Loucy (cell line): ENCODE measurements around the gene ABCC4.

Experiments used
- H2AFZ ChIP-seq: fragments of 200-600 bp; sonication (generic); 2 replicates; pipeline ENCODE4 v1.6.0; 2016; ENCODE audit warnings: antibody characterized with exemption, mild to moderate bottlenecking, low read length, moderate library complexity
- H3F3A ChIP-seq: fragments of 200-600 bp; 2 replicates; pipeline ENCODE4 v1.6.0; 2016; ENCODE audit warnings: antibody characterized with exemption, low read depth, mild to moderate bottlenecking
- H3K27me3 ChIP-seq: fragments of 200-600 bp; sonication (generic); 2 replicates; pipeline ENCODE4 v1.6.1; 2014; ENCODE audit warnings: low read length, mild to moderate bottlenecking; ENCODE audit not compliant: insufficient read depth, poor library complexity, severe bottlenecking
- H3K36me3 ChIP-seq: fragments of 200-600 bp; sonication (generic); 2 replicates; pipeline ENCODE4 v1.6.1; 2016; ENCODE audit warnings: low read length; ENCODE audit not compliant: insufficient read depth
- H3K4me1 ChIP-seq: fragments of 200-600 bp; sonication (generic); 2 replicates; pipeline ENCODE4 v1.5.1; 2014; ENCODE audit warnings: low read length, mild to moderate bottlenecking; ENCODE audit not compliant: insufficient read depth, poor library complexity, severe bottlenecking
- H3K4me2 ChIP-seq: fragments of 200-600 bp; sonication (generic); 2 replicates; pipeline ENCODE4 v1.6.0; 2014; ENCODE audit warnings: antibody characterized with exemption, low read length, low read depth, mild to moderate bottlenecking; ENCODE audit not compliant: poor library complexity, severe bottlenecking
- H3K4me3 ChIP-seq: fragments of 200-600 bp; sonication (generic); 2 replicates; pipeline ENCODE4 v1.5.1; 2014; ENCODE audit warnings: low read length, mild to moderate bottlenecking, mixed read lengths; ENCODE audit not compliant: poor library complexity, severe bottlenecking
- H3K79me2 ChIP-seq: fragments of 200-600 bp; sonication (generic); 2 replicates; pipeline ENCODE4 v1.6.1; 2014; ENCODE audit warnings: low read length; ENCODE audit not compliant: insufficient read depth
- H3K9ac ChIP-seq: fragments of 200-600 bp; sonication (generic); 2 replicates; pipeline ENCODE4 v1.6.0; 2014; ENCODE audit warnings: mild to moderate bottlenecking, low read depth, low read length, moderate library complexity; ENCODE audit not compliant: poor library complexity, severe bottlenecking
- H3K9me2 ChIP-seq: fragments of 200-600 bp; sonication (generic); replicated peaks from 2 replicates; pipeline ENCODE4 v1.6.1; 2016; ENCODE audit warnings: low read depth, low read length, mixed read lengths
- H3K9me3 ChIP-seq: fragments of 200-600 bp; sonication (generic); 2 replicates; pipeline ENCODE4 v1.6.1; 2014; ENCODE audit warnings: mild to moderate bottlenecking, antibody characterized with exemption, low read length, low read depth; ENCODE audit not compliant: insufficient read depth
- H4K20me1 ChIP-seq: fragments of 200-600 bp; sonication (generic); 2 replicates; pipeline ENCODE4 v1.6.0; 2014; ENCODE audit warnings: antibody characterized with exemption, low read length, mild to moderate bottlenecking; ENCODE audit not compliant: insufficient read depth, poor library complexity, severe bottlenecking
- CTCF ChIP-seq: fragments of 200-600 bp; sonication (generic); conservative IDR thresholded peaks from 2 replicates; pipeline ENCODE4 v1.5.1; 2014; ENCODE audit warnings: mild to moderate bottlenecking, antibody characterized with exemption, low read length
- EZH2phosphoT487 ChIP-seq: fragments of 200-600 bp; IDR thresholded peaks from 2 replicates; pipeline ENCODE4 v1.6.1; 2018; ENCODE audit warnings: antibody characterized with exemption, mild to moderate bottlenecking, moderate library complexity, borderline replicate concordance

ABCC4 gene

GRCh38 chr13:95005300-95005699, 296.0 kb downstream of the ABCC4 start:
- Histone ChIP-seq H3K36me3 (no peaks in the 10 kb centered on the region), H3K4me3 (no peak overlapping the region), H3K27me3 (no peaks in the 10 kb centered on the region), H3K4me1 (no peaks in the 10 kb centered on the region), H3F3A (no peaks in the 10 kb centered on the region), H3K79me2 (no peaks in the 10 kb centered on the region), H2AFZ (no peak overlapping the region), H4K20me1 (no peaks in the 10 kb centered on the region), H3K9me3 (no peaks in the 10 kb centered on the region), H3K4me2 (no peak overlapping the region), H3K9me2 (no peaks in the 10 kb centered on the region), H3K9ac (no peak overlapping the region)
- TF ChIP-seq EZH2phosphoT487 (no peak), CTCF (no peak)

DNA sequence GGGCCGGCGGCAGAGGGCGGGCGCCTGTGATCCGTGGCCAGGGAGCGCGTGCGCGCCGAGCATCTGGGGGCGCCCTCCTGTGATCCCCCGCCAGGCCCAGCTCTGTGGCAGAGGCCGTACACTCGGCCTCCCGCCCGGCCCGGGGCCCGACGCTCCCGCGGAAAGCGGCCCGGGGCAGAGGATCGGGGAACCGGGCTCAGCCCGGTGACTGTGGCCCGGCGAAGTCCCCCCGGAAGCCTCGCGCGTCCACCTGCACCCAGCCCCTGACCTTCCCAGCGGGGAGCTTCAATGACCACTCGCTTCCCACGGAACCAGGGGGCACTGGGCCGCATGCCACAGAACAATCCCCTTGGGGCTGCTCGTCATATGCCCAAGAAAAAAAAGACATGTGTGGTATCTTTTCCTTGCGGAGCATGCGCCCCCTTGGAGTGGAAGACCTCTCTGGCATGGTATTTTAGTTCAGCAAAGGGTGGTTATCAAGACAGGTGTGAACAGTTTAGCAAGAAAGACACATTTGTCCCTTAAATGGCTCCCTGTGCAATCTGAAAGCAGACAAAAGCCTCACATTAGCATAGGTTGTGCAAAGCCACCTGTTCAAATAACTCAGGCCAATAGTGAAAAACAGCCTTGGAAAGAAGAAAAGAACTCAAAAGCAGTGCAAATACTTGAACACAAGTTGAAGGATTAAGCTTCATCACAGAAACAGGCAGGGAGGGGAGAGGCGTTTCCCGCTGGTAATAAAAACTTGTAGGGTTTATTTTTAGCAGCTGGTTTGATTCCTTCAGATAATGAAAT, 298.0 kb downstream of the ABCC4 start:
- Histone ChIP-seq H3K36me3 (no peaks in the 10 kb centered on the region), H2AFZ (no peak overlapping the region), H3K79me2 (no peaks in the 10 kb centered on the region), H4K20me1 (no peaks in the 10 kb centered on the region), H3F3A (no peaks in the 10 kb centered on the region), H3K27me3 (no peaks in the 10 kb centered on the region), H3K9me2 (no peaks in the 10 kb centered on the region), H3K4me3 (no peak overlapping the region), H3K4me1 (no peaks in the 10 kb centered on the region), H3K4me2 (no peak overlapping the region), H3K9ac (no peak overlapping the region), H3K9me3 (no peaks in the 10 kb centered on the region)
- TF ChIP-seq EZH2phosphoT487, result no peak
- TF ChIP-seq CTCF, result no peak

DNA sequence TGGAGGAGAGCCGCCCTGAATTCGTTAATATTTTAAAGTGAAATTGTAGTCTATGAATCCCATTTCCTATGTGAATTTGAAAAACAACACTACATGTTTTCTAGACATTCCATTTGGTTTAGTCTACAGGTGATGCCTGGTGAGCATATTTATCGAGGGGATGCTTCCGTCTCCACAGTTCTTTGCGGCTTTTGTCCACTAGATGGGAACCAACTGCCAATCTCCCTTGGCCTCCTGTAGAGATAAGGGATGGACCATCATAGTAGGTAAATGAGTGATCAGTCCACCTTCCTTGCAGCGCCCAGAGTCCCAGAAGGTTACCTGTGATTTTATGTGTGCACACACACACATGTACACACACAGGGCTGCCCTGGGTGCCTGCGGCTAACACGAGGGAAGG, 299.1 kb downstream of the ABCC4 start:
- Histone ChIP-seq H3K4me1 (no peaks in the 10 kb centered on the region), H3K27me3 (no peaks in the 10 kb centered on the region), H3K9me2 (no peaks in the 10 kb centered on the region), H3K79me2 (no peaks in the 10 kb centered on the region), H2AFZ (no peak overlapping the region), H3K4me3 (no peak overlapping the region), H3K9me3 (no peaks in the 10 kb centered on the region), H3K4me2 (no peak overlapping the region), H3F3A (no peaks in the 10 kb centered on the region), H3K36me3 (no peaks in the 10 kb centered on the region), H3K9ac (no peak overlapping the region), H4K20me1 (no peaks in the 10 kb centered on the region)
- no peak for TF ChIP-seq CTCF
- TF ChIP-seq EZH2phosphoT487, result no peak
